Activated CD8-positive, alpha-beta T cell treated with anti-CD3 and anti-CD28 coated beads for 36 hours (primary cell): Measurements from ENCODE around the gene VSIG1. TPM values are rescaled to one million over a fixed set of nuclear protein-coding genes. Genes with fewer than 3 reads are reported as not detected.

Source experiments
- ATAC-seq: fragments of 200-7000 bp; cut with Tn5 transposase; one replicate; pipeline ENCODE4 v1.10.0; 2021; ENCODE audit warnings: mild to moderate bottlenecking, moderate library complexity
- CTCF ChIA-PET: fragments of 350-600 bp; sonication (Branson Sonifier 250); formaldehyde crosslinking; loops from one replicate; lab custom pipeline; 2021; ENCODE audit warnings: antibody characterized with exemption; lab: Charles Lee
- POLR2A ChIA-PET: fragments of 350-600 bp; sonication (Branson Sonifier 250); formaldehyde crosslinking; loops from one replicate; lab custom pipeline; 2021; ENCODE audit warnings: antibody characterized with exemption; lab: Charles Lee
- DNase-seq: peaks from one replicate; pipeline ENCODE4 v3.0.0-alpha.2; 2020
- H3K27ac Mint-ChIP-seq: one replicate; pipeline ENCODE4 v1.8.0; 2021; ENCODE audit warnings: mild to moderate bottlenecking, mixed read lengths
- H3K27me3 Mint-ChIP-seq: one replicate; pipeline ENCODE4 v1.8.0; 2021; ENCODE audit warnings: mixed read lengths
- H3K36me3 Mint-ChIP-seq: one replicate; pipeline ENCODE4 v1.8.0; 2021; ENCODE audit warnings: low read depth, mixed read lengths
- H3K4me1 Mint-ChIP-seq: one replicate; pipeline ENCODE4 v1.8.0; 2021; ENCODE audit warnings: low read depth, mixed read lengths
- H3K4me3 Mint-ChIP-seq: one replicate; pipeline ENCODE4 v1.8.0; 2021; ENCODE audit warnings: mild to moderate bottlenecking, moderate library complexity, mixed read lengths
- H3K9me3 Mint-ChIP-seq: one replicate; pipeline ENCODE4 v1.8.0; 2021; ENCODE audit warnings: mixed read lengths
- intact Hi-C: fragments of 100-400 bp; cut with micrococcal nuclease; formaldehyde crosslinking; loops from one replicate; pipeline ENCODE4 v1.10.0; 2022
- total RNA-seq, 2 experiments: library from RNA; stranded (reverse); gene quantifications; one replicate each; pipeline ENCODE4 v1.2.3, GENCODE V29; 2021
- TF ChIP-seq, protein P1 (sequence below): fragments of 200-600 bp; IDR thresholded peaks from one replicate; pipeline ENCODE4 v1.8.0; 2022; ENCODE audit warnings: antibody characterized with exemption, mild to moderate bottlenecking

Gene VSIG1
- total RNA-seq, 2 experiments from 2014 or later: 0.61 to 1.2 TPM

DNA sequence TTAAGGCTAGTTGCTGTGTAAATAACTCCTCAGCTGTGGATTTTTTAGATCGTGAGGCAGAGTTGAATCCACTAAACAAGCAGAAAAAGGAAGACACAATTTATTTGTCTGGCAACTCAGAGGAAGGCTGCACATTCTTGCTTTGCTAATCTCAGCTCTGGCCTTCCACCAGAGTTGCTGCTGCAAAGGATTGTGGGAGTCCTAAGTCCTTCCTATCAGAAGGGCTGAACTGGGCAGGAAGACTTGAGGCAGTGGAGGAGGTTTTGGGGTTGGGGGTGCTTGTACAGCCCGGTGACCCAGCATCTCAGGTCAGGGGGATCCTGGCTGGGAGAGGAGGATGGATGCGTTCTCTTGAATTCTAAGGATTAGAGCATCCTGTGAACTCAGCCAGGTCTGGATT lies 11.0 kb upstream of the VSIG1 start:
- Mint-ChIP-seq H3K36me3 (no peaks in the 10 kb centered on the region), H3K4me3 (no peak overlapping the region), H3K27ac (no peak overlapping the region), H3K27me3 (no peaks in the 10 kb centered on the region), H3K9me3 (no peaks in the 10 kb centered on the region), H3K4me1 (peaks cover 47% of the 10 kb centered on the region)
- ChIA-PET CTCF (no interaction called here), POLR2A (no interaction called here)
- DNase-seq (no peak), ATAC-seq (no peak)
- TF ChIP-seq, protein P1, sequence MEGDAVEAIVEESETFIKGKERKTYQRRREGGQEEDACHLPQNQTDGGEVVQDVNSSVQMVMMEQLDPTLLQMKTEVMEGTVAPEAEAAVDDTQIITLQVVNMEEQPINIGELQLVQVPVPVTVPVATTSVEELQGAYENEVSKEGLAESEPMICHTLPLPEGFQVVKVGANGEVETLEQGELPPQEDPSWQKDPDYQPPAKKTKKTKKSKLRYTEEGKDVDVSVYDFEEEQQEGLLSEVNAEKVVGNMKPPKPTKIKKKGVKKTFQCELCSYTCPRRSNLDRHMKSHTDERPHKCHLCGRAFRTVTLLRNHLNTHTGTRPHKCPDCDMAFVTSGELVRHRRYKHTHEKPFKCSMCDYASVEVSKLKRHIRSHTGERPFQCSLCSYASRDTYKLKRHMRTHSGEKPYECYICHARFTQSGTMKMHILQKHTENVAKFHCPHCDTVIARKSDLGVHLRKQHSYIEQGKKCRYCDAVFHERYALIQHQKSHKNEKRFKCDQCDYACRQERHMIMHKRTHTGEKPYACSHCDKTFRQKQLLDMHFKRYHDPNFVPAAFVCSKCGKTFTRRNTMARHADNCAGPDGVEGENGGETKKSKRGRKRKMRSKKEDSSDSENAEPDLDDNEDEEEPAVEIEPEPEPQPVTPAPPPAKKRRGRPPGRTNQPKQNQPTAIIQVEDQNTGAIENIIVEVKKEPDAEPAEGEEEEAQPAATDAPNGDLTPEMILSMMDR: no peak
- intact Hi-C loops: no loop called here

DNA sequence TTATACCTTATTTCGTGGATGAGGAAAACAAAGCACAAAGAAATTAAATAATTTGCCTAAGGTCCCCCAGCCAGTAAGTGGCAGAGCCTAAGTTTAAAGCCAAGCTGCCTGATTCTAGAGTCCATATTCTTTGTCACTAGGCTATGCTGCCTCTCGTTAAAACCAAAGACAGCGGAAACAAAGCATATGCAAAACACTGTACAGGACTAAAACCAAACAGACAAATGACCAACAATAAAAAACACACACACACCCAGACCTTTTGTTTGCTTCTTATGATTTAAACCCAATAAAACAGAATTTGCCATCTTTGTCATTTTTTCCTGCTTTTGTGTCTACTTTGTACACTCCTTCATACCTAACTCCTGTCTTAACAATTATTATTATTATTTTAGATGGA lies 10.1 kb upstream of the VSIG1 start:
- Mint-ChIP-seq H3K27me3 (no peaks in the 10 kb centered on the region), H3K9me3 (no peaks in the 10 kb centered on the region), H3K27ac (no peak overlapping the region), H3K4me3 (no peak overlapping the region), H3K4me1 (peaks cover 43% of the 10 kb centered on the region), H3K36me3 (no peaks in the 10 kb centered on the region)
- no peak for ATAC-seq
- CTCF ChIA-PET: interaction anchor here (1.5 kb wide), 1 partner anchor 12 kb away, joined by 4 read pairs; no protein-coding TSS in a partner anchor
- intact Hi-C loops: no loop called here
- DNase-seq: no peak
- TF ChIP-seq, protein P1: no peak
- POLR2A ChIA-PET: no interaction called here

DNA sequence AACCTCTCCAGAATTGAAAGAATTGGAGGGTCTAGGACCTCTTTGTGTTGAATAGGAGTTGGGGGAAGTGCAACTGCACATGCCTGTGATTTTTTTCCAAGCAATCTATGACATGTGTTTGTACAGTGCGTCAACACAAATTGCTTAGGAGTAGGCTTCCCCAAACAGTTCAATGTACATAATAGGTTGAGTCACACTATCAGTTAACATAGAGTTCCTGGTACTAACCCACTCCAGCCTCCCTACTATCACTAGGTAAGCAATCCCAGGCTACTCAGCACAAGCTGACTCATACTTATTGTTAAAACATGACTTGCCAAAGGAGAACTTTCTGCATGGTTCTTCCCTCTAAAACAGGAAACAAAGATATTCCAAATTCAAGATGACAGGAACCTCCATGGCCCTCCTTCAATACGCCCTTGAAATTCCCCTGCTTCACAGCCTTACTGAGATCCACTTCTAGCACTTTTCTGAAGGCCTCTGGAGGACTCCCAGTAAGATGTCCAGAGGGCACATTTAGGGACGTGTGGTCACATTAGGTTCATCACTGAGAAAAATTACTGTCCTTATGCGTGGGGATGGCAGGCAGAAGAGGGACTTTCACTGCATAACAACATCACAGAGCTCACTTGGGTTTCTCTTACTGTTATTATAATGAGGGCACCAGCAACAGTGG lies 8.4 kb upstream of the VSIG1 start:
- Mint-ChIP-seq H3K4me3 (no peak overlapping the region), H3K9me3 (no peaks in the 10 kb centered on the region), H3K27ac (no peak overlapping the region), H3K27me3 (no peaks in the 10 kb centered on the region), H3K36me3 (no peaks in the 10 kb centered on the region), H3K4me1 (peaks cover 38% of the 10 kb centered on the region)
- TF ChIP-seq, protein P1: no peak
- ChIA-PET POLR2A (no interaction called here), CTCF (no interaction called here)
- intact Hi-C loops: no loop called here
- DNase-seq (no peak), ATAC-seq (no peak)

DNA sequence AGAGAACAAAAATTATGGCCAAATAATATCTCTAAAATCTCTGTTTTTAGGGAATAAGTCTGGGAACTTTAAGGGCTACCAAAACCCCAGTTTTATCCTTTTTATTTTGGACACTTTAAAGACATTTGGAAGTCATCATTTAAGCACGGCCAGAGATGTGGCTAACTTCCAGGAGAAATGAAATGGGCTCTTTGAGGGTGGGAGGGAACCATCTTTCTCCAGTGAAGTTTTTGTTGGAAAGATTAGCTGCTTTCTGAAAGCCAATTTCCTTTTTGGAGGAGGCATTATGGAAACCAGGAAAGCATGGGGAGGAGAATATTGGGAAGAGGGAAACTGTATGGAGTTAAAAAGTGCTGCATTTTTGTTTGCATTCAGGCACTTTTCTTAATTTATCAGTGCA lies 4.8 kb downstream of the VSIG1 start:
- ATAC-seq (no peak), DNase-seq (no peak)
- Mint-ChIP-seq H3K27ac (no peak overlapping the region), H3K4me1 (peaks cover 10% of the 10 kb centered on the region), H3K9me3 (no peaks in the 10 kb centered on the region), H3K4me3 (no peak overlapping the region), H3K27me3 (no peaks in the 10 kb centered on the region), H3K36me3 (no peaks in the 10 kb centered on the region)
- ChIA-PET POLR2A (interaction anchor here (0.7 kb wide), 1 partner anchor 1141 kb away, joined by 3 read pairs; no protein-coding TSS in a partner anchor), CTCF (no interaction called here)
- intact Hi-C loops: no loop called here
- TF ChIP-seq, protein P1: no peak

DNA sequence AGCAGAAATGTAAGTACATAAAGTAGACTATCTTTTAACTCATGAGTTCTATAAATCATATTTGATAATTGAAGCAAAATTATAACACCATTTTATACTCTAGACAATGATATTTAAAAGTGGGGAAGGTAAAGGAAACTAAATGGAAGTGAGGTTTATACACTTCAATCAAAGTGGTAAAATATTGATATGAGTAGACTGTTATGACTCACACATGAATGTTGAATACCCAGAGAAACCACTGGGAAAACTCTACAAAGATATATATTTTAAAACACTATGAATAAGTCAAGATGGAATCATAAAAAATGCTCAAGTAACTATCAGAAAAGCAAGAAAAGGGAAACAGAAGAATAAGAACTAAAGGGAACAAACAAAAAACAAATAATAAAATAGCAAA lies 8.4 kb downstream of the VSIG1 start:
- Mint-ChIP-seq H3K27me3 (no peaks in the 10 kb centered on the region), H3K9me3 (no peaks in the 10 kb centered on the region), H3K4me1 (peaks cover 10% of the 10 kb centered on the region), H3K27ac (no peak overlapping the region), H3K4me3 (no peak overlapping the region), H3K36me3 (no peaks in the 10 kb centered on the region)
- TF ChIP-seq, protein P1: no peak
- ChIA-PET POLR2A (no interaction called here), CTCF (no interaction called here)
- intact Hi-C loops: no loop called here
- DNase-seq (no peak), ATAC-seq (peak; percentile 68)
